ENCODE data around the gene LNPEP.

- TF ChIP-seq POLR2A (IDR thresholded peaks at IDR 0.05) (no peak), EP300 (IDR thresholded peaks at IDR 0.05) (no peak)
Measured at GRCh38 chr5:96966801-96967200, 30.9 kb downstream of the LNPEP start.
